HepG2 (cell line): ENCODE measurements around the gene MC5R.

ENCODE experiments used
- ELF4 ChIP-seq: sonication (generic); formaldehyde crosslinking; IDR thresholded peaks from 2 replicates; pipeline ENCODE4 v1.5.0; 2020; ENCODE audit warnings: missing genetic modification reagents, mild to moderate bottlenecking, moderate library complexity, borderline replicate concordance
- EZH2 ChIP-seq: conservative IDR thresholded peaks from 2 replicates; pipeline ENCODE4 v1.6.1; 2012; ENCODE audit warnings: mild to moderate bottlenecking, low read depth, low read length, moderate library complexity
- FIP1L1 ChIP-seq: fragments of 200-400 bp; formaldehyde crosslinking; IDR thresholded peaks from 2 replicates; pipeline ENCODE4 v1.6.1; 2018; ENCODE audit warnings: low read depth, mild to moderate bottlenecking, low read length, moderate library complexity, borderline replicate concordance; ENCODE audit not compliant: insufficient read depth
- HNF4G ChIP-seq, 2 experiments: sonication (generic) in 1 of 2; formaldehyde crosslinking in 1 of 2; IDR thresholded peaks; 2 replicates each; pipeline versions ENCODE4 v1.4.0 to v1.6.1; 2011 to 2020; ENCODE audit warnings: borderline replicate concordance in 2 of 2, low read depth in 2 of 2, mild to moderate bottlenecking in 2 of 2, low read length in 1 of 2, missing genetic modification reagents in 1 of 2, moderate library complexity in 1 of 2
- HOXA7 ChIP-seq: sonication (generic); formaldehyde crosslinking; IDR thresholded peaks from 2 replicates; pipeline ENCODE4 v1.8.1; 2022; ENCODE audit warnings: mild to moderate bottlenecking, missing genetic modification reagents, moderate library complexity
- MEF2D ChIP-seq: sonication (generic); formaldehyde crosslinking; IDR thresholded peaks from 2 replicates; pipeline ENCODE4 v1.5.1; 2020; ENCODE audit warnings: mild to moderate bottlenecking, missing genetic modification reagents
- MTA3 ChIP-seq: sonication (generic); formaldehyde crosslinking; IDR thresholded peaks from 2 replicates; pipeline ENCODE4 v1.4.0; 2020; ENCODE audit warnings: missing genetic modification reagents
- NCOR1 ChIP-seq: fragments of 200-600 bp; sonication (generic); IDR thresholded peaks from 2 replicates; pipeline ENCODE4 v1.7.0; 2017; ENCODE audit warnings: antibody characterized with exemption, low read length, borderline replicate concordance
- PTBP1 ChIP-seq: fragments of 200-400 bp; formaldehyde crosslinking; IDR thresholded peaks from 2 replicates; pipeline ENCODE4 v1.6.1; 2018; ENCODE audit warnings: low read length, low read depth; ENCODE audit not compliant: poor library complexity, severe bottlenecking
- TFDP1 ChIP-seq: IDR thresholded peaks from 2 replicates; pipeline ENCODE4 v1.6.1; 2016; ENCODE audit warnings: missing compliant biosample characterization, missing genetic modification reagents, borderline replicate concordance
- ZNF407 ChIP-seq: sonication (generic); formaldehyde crosslinking; IDR thresholded peaks from one replicate; pipeline ENCODE4 v1.5.1; 2020; ENCODE audit warnings: mild to moderate bottlenecking, missing genetic modification reagents; ENCODE audit errors: not compliant biosample characterization

- TF ChIP-seq ZNF407 (CRISPR knock-in tag) (no peak), EZH2 (no peak), HOXA7 (CRISPR knock-in tag) (no peak), MTA3 (no peak), MEF2D (CRISPR knock-in tag) (no peak), PTBP1 (no peak), NCOR1 (no peak), HNF4G (IDR thresholded peaks at IDR 0.05; ENCODE audit: borderline replicate concordance, low read depth, low read length) (no peak), HNF4G (CRISPR knock-in tag; IDR thresholded peaks at IDR 0.05; ENCODE audit: borderline replicate concordance, low read depth) (no peak), ELF4 (CRISPR knock-in tag) (no peak), TFDP1 (no peak), FIP1L1 (no peak)
Observed at GRCh38 chr18:13836559-13836958, 12.6 kb downstream of the MC5R start.
